ENCODE results near the gene HIPK4.
"Not testable (repeated sequence)": the region's sequence is repeated elsewhere in the genome, so short reads cannot be mapped to it uniquely, and the experiment has no call there.

The HIPK4 gene

GRCh38 chr19:40389404-40390083 lies 437 bp downstream of the HIPK4 start:
- no peak for DNase-seq

DNA sequence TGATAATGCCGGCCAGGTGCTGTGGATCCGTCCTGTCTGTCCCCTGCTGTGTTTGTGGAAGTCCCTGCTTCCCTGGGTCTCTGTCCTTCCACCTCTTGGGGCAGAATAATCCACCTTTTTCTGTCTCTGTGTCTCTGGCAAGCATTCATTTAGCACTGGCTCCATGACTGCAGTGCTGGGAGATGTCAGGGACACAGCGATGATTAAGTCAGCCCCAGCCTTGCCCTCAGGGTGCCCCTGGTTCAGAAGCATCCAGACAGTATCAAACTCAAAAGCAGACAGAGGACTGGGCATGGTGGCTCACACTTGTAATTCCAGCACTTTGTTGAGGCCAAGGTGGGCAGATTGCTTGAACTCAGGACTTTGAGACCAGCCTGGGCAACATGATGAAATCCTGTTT lies 1.5 kb downstream of the HIPK4 start:
- DNase-seq: no peak

DNA sequence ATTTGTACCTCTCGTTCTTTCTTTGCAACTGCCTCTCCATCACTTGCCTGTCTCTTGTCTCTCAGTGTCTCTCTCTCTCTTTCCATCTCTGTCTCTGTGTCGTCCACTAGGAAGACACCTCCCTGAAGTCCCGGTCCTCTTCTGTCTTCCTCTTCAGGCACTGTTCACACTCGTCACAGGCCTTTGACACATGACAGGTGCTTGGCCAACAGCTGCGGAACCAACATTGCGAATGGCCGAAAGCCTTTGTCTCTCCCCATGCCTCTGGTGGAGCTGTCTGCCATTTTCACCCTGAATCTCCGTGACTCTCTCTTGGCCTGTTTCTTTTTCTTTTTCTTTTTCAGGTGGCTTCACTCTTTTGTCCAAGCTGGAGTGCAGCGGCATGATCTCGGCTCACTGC lies 2.8 kb downstream of the HIPK4 start:
- no peak for DNase-seq

DNA sequence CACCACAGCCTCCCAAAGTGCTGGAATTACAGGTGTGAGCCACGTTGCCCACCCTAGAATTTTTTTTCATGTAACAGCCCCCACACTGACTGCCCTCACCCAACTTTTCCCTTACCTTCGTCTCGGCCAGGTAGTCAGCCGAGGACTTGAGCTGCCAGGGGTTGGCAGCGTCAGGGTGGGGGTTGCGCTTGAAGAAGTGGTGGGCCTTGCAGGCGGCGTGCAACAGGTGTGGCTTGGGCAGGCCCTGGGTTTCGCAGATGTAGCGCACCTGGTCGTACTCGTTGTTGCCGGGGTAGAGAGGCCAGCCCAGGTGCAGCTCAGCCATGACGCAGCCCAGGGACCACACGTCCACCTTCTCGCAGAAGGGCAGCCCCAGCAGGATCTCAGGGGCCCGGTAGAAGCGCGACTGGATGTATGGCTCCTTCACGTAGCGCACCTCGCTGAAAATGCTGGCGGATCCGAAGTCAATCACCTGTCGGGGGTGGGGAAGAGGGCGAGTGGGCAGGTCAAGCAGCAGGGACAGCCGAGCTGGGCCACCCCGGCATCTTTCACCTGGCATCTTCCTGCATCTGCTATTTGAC lies 6.2 kb downstream of the HIPK4 start:
- no peak for DNase-seq

DNA sequence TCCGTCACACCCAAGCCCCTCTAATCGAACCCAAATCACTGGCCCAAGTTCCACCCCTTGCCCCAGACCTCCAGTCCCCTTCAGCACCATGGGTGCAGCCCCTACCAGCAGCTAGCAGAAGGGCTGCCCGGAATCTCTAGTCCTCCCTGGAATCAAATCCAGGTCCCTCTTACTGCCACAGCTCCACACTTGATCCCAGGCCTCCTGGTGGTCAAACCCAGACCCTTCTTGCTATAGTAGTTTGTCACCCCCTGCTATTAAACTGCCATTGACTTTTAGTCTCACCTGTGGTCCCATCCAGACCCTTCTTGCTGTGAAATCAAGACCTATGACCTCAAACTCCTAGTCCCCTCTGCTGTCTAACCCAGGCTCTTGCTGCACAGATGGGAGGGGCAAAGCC lies 8.7 kb downstream of the HIPK4 start:
- DNase-seq: no peak

GRCh38 chr19:40380199-40381037 lies 9.6 kb downstream of the HIPK4 start:
- DNase-seq: no peak

- DNase-seq: no peak
These were observed 10.4 kb downstream of the HIPK4 start for GRCh38 chr19:40379446-40380198.

- no peak for DNase-seq
These were observed 11.5 kb downstream of the HIPK4 start for GRCh38 chr19:40378509-40378908.

- DNase-seq: no peak
These were observed 12.1 kb downstream of the HIPK4 start for GRCh38 chr19:40377876-40378385.

- DNase-seq: no peak
These were observed 13.6 kb downstream of the HIPK4 start for GRCh38 chr19:40376286-40376862.

DNA sequence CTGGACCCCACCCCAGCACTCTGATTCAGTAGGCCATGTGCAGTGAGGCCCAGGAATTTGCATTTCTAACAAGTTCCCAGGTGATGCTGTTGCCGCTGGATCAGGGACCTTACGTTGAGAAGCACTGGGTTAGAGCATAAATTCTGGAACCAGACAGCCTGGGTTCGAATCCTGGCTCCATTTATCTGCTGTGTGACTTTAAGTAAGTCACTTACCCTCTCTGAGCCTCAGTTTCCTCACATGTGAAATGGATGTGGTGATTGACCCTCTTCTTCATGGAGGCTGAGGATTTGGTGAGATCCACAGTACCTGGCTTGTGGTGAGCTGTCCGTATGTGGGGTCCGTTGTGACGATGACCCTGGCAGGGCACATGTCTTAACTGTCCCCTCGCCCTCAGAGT lies 15.9 kb downstream of the HIPK4 start:
- no peak for DNase-seq

GRCh38 chr19:40371802-40372122 lies 18.2 kb downstream of the HIPK4 start:
- no peak for DNase-seq

DNA sequence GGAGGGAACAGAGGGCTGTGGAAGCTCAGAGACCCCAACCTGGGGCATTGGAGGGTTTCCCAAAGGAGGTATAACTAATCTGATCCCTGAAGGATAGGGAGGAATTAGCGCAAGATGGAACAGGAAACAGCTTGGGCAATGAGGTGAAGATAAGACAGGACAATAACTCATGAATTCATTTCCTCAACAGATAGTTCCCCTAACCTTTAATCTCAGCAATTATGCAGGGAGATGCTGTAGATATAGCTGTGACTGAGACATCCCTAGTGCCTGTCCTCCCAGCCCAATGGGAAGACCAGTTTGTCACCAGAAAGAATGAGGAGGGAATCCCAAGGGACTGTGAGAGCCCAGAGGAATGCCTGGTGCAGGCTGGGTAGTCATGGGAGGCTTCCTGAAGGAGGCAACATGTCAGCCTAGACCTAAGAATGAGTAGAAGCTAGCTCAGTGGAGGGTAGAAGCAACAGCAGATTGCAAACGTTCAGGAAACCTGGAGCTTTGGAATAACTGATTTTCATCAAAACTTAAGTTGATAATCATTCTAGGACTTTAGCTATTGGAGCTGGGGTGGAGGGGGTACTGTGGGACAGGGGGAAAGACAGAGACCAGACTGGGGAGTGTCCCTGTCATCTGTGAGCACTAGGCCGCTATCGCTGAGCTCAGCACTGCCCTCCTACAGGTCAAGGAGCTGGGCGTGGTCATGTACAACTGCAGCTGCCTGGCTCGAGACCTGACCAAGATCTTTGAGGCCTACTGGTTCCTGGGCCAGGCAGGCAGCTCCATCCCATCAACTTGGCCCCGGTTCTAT lies 18.8 kb downstream of the HIPK4 start:
- no peak for DNase-seq

DNA sequence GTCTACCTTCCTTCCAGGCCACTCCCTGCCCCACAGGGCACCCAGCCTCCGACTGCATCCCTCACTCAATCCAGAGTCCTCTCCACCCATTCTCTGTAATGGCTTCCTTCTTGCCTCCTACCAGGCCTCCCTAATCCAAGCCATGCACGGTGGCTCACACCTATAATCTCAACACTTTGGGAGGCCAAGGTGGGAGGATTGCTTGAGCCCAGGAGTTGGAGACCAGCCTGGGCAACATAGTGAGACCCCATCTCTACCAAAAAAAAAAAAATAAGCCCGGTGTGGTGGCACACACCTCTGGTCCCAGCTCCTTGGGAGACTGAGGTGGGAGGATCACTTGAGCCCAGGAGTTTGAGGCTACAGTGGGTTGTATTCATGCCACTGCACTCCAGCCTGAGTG lies 19.7 kb downstream of the HIPK4 start:
- not testable (repeated sequence) for DNase-seq

DNA sequence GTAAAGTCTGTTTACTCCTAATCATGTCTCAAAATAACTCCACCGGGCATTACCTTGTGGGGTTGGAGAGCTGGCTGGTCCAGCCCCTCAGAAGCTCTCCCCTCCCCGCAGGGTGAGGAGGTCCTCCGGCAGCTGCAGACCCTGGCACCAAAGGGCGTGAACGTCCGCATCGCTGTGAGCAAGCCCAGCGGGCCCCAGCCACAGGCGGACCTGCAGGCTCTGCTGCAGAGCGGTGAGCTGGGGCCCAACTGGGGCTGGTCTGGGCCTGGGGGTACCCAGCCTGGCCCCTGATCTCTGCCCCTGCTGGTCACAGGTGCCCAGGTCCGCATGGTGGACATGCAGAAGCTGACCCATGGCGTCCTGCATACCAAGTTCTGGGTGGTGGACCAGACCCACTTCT lies 20.2 kb downstream of the HIPK4 start:
- DNase-seq: no peak

DNA sequence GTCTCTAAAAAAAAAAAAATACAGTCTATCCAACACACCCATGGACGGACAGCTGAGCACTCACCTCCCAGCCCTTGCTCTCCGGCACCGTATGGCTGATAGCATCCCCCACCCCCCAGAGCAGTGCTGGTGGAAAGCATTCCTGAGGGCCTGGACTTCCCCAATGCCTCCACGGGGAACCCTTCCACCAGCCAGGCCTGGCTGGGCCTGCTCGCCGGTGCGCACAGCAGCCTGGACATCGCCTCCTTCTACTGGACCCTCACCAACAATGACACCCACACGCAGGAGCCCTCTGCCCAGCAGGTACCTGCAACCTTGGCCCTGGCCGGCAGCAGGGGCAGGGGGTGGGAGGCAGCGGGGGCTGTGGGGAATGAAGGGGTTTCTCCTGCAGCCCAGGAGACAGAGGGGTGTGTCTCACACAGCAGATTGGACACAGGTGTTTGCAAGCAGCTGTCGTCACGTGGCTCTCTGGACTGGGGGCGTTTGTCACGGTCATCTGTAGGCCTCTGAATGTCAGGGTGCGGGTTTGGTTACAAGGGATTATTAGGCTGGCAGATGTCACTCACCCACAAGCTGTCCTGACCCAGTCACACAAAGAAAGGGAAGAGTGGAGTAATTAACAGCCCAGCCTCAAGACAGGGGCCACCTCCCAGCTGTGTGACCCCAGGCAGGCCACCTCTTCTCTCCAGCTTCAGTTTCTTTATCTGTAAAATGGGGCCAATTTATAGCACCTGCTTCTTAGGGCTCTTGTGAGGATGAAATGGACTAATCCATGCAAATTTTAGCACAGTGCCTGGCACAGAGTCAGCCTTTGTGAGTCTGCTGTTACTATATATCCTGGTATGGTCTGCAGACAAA lies 22.2 kb downstream of the HIPK4 start:
- no peak for DNase-seq

DNA sequence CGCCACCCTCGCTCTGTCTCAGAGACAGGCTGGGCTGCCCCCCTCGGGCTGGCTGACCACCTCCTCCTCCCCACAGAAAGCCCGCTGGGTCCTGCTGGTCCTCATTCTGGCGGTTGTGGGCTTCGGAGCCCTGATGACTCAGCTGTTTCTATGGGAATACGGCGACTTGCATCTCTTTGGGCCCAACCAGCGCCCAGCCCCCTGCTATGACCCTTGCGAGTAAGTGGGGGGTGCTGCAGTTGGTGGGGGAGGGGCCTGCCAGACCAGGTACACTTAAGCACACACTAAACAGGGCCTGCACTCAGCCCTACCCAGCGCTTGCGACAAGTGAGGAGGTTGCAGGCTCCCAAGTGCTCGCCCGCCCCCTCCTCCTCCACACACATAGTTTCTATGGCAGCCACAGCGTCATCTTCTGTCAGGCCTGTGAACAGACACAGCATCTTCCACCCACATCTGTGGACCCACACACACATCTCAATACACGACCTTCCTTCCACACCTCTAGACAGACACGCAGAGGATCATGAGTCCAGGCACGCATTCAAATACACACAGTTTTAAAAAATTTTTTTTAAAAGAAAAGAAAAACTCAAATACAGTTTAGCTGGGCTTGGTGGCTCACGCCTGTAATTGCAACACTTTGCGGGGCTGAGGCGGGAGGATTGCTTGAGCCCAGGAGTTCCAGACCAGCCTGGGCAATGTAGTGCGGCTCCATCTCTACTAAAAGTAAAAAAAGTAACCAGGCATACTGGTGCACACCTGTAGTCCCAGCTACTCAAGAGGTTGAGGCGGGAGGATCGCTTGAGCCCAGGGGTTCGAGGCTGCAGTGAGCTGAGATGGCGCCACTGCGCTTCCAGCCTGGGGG lies 23.1 kb downstream of the HIPK4 start:
- no peak for DNase-seq

DNA sequence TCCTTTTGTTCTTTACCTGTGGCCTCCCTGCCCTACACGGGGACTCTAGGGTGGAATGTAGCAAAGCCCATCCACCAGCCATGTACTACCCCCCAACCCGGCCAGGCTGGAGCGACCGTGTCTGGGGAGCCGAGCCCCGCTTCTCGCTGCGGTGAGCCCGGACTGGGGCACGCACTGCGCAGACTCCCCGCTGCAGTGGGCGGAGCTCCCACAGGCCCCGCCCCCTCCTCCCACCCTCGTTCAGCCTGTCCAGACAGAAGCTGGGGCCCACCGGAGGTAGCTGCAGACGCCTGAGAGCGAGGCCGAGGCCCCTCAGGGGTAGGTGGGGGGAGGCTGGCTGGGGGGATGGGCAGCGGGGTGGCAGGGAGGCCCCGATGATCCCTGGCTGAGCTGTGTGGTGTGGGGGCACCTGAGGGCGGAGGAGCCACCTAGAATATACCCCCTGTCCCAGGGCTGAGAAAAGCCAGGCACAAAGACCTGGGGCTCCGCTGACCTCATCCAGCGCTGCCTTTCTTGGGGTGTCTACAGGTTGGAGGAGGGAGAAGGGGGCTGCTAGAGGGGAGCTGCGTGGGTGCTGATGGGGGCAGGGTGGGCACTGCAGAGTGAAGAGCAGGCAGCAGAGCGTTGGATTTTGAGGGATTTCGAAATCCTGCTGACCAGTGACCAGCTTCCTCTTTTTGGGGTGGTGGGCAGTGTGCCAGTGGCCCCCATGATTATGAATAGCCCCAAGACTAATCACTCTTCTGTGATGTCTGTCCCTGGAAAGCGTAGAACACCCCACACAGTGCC lies 24.2 kb downstream of the HIPK4 start:
- no peak for DNase-seq

DNA sequence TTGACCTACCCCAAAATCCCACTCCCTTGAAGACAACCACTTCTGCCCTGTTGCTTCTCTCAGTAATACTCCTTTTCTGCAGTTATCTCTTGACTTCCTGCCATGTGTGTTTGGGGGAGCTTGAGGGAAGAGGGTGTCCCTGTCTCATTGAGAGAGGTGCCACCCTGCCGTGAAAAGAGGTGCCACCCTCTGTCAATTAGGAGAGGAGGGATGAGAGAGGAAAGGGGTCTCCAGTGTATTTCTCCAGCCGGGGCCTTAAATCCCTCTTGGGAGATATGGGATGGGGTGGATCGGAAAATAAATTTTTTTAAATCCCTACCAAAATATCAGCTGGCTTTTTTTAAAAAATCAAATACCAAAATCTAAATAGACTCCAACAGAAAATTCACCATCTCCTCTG lies 25.0 kb downstream of the HIPK4 start:
- DNase-seq: no peak

Data from NCI-H446 treated with DMSO at 0.1 percent for 48 hours (cell line).